Osteocyte (in vitro differentiated cells): ENCODE measurements around the gene RCOR3. TPM values are rescaled to one million over a fixed set of nuclear protein-coding genes. Genes with fewer than 3 reads are reported as not detected.

ENCODE experiments used
- DNase-seq: peaks from one replicate; pipeline ENCODE4 v3.0.0; 2021; ENCODE audit warnings: mixed read lengths; ENCODE audit not compliant: unreplicated experiment; ENCODE audit errors: extremely low spot score
- H3K27ac Mint-ChIP-seq: one replicate; pipeline ENCODE4 v1.8.0; 2021; ENCODE audit warnings: mild to moderate bottlenecking, mixed read lengths; ENCODE audit not compliant: unreplicated experiment
- H3K27me3 Mint-ChIP-seq: one replicate; pipeline ENCODE4 v1.8.0; 2021; ENCODE audit warnings: mixed read lengths; ENCODE audit not compliant: unreplicated experiment
- H3K36me3 Mint-ChIP-seq: one replicate; pipeline ENCODE4 v1.8.0; 2021; ENCODE audit warnings: mixed read lengths; ENCODE audit not compliant: unreplicated experiment
- H3K4me1 Mint-ChIP-seq: one replicate; pipeline ENCODE4 v1.8.0; 2021; ENCODE audit warnings: mixed read lengths; ENCODE audit not compliant: unreplicated experiment
- H3K4me3 Mint-ChIP-seq: one replicate; pipeline ENCODE4 v1.8.0; 2021; ENCODE audit warnings: mild to moderate bottlenecking, moderate library complexity, mixed read lengths; ENCODE audit not compliant: unreplicated experiment
- H3K9me3 Mint-ChIP-seq: one replicate; pipeline ENCODE4 v1.8.0; 2021; ENCODE audit warnings: mixed read lengths; ENCODE audit not compliant: unreplicated experiment
- total RNA-seq: library from RNA; stranded (reverse); gene quantifications from 2 replicates; pipeline ENCODE4 v1.2.1, GENCODE V29; 2021
- TF ChIP-seq, protein P1 (sequence below): fragments of 200-600 bp; sonication (generic); IDR thresholded peaks from 2 replicates; pipeline ENCODE4 v1.5.0; 2021; ENCODE audit warnings: antibody characterized with exemption, mild to moderate bottlenecking, moderate library complexity

RCOR3 gene
- total RNA-seq, 1 donor from 2014 or later, result 51.0 TPM

DNA sequence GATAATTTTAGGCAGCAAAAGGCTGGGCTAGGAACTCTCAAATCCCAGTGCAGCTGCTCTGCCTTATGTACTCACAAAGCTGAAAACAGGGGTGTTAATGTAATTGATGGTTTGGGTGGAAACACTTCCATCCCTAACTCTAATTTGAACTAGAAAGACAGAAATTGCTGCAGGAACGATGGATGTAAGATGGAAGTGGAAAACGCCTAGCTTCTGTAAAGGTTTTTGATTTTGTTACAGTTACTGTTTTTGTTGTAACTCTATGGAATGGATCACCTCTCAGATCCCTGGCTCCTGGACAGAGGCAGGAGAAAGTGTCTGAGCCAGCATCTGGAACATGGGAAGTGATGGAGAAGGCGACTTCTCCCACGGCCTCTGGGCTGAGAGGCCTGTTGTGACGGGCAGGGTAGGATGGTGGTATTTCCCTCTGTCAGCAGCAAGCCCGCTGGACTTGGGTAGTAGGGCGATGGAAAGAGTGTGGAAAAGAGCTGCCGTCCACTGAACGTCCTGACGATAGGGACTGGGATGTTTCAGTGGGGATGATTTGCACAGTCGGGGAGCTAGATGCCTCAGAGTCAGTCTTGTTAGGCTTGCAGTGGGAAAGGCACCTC is 69.0 kb downstream of the RCOR3 start:
- no peaks in the 10 kb centered on the region for H3K36me3 Mint-ChIP-seq
- H3K4me3 Mint-ChIP-seq, result peak overlapping the region; percentile 91
- no peaks in the 10 kb centered on the region for H3K9me3 Mint-ChIP-seq
- TF ChIP-seq, protein P1, sequence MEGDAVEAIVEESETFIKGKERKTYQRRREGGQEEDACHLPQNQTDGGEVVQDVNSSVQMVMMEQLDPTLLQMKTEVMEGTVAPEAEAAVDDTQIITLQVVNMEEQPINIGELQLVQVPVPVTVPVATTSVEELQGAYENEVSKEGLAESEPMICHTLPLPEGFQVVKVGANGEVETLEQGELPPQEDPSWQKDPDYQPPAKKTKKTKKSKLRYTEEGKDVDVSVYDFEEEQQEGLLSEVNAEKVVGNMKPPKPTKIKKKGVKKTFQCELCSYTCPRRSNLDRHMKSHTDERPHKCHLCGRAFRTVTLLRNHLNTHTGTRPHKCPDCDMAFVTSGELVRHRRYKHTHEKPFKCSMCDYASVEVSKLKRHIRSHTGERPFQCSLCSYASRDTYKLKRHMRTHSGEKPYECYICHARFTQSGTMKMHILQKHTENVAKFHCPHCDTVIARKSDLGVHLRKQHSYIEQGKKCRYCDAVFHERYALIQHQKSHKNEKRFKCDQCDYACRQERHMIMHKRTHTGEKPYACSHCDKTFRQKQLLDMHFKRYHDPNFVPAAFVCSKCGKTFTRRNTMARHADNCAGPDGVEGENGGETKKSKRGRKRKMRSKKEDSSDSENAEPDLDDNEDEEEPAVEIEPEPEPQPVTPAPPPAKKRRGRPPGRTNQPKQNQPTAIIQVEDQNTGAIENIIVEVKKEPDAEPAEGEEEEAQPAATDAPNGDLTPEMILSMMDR, result no peak
- DNase-seq, result no peak
- H3K4me1 Mint-ChIP-seq, result peaks cover 62% of the 10 kb centered on the region
- no peaks in the 10 kb centered on the region for H3K27me3 Mint-ChIP-seq
- H3K27ac Mint-ChIP-seq, result peak overlapping the region; percentile 87

DNA sequence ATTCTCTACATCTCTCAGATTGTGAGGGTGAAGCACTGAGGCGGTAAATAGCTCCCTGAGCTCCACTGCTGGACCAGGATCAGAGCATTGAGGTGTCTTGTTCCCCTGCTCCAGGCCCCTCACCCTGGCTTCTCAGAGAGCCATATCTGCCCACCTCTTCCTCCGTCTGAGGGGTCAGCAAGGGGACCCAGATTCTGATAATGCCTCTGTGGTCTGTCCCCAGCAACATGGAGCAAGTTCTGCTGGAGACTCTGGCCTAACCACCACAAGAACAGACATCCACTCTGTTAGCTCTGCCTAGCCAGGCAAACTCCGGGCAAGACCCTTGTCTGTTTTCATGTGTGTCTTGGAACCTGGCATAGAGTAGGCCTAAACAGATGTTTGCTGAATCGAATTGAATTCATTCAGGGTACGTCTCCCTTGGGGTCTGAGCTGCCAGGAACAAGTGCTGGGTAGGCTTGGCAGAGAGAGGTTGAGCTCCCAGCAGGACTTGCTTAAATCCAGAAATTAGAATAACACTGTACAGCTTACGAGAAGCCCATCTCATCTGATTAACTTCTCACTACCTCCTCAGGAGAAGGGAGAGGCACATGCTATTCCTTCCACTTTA is 69.8 kb downstream of the RCOR3 start:
- Mint-ChIP-seq H3K4me1 (peaks cover 66% of the 10 kb centered on the region), H3K27me3 (no peaks in the 10 kb centered on the region), H3K36me3 (no peaks in the 10 kb centered on the region), H3K27ac (peak overlapping the region; percentile 52), H3K4me3 (peak overlapping the region; percentile 48), H3K9me3 (no peaks in the 10 kb centered on the region)
- DNase-seq, result peak; percentile 49
- TF ChIP-seq, protein P1, result no peak

DNA sequence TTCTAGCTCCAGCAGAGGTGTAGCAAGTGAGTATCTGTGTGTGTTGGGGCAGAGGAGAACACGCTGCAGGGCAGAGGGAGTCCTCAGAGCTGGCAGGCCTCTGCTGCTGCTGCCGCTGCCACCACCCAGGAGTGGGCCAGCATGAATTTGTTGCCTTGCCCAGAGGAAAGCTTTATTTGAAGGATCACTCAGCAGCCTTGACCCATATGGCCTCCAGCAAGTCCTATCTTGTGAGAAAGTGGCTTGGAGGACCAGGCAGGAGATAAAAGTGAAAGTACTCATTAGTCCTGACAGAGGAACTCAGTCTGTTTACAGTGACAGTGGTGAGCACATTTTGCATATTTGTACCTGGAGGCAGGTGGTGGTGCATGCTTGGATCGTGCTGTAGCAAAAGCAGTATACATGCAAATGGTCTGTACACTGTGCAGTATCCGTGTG is 70.6 kb downstream of the RCOR3 start:
- Mint-ChIP-seq H3K4me1 (peaks cover 66% of the 10 kb centered on the region), H3K4me3 (no peak overlapping the region), H3K9me3 (no peaks in the 10 kb centered on the region), H3K27ac (peak overlapping the region; percentile 52), H3K36me3 (no peaks in the 10 kb centered on the region), H3K27me3 (no peaks in the 10 kb centered on the region)
- peak; percentile 63 for DNase-seq
- TF ChIP-seq, protein P1, result no peak

DNA sequence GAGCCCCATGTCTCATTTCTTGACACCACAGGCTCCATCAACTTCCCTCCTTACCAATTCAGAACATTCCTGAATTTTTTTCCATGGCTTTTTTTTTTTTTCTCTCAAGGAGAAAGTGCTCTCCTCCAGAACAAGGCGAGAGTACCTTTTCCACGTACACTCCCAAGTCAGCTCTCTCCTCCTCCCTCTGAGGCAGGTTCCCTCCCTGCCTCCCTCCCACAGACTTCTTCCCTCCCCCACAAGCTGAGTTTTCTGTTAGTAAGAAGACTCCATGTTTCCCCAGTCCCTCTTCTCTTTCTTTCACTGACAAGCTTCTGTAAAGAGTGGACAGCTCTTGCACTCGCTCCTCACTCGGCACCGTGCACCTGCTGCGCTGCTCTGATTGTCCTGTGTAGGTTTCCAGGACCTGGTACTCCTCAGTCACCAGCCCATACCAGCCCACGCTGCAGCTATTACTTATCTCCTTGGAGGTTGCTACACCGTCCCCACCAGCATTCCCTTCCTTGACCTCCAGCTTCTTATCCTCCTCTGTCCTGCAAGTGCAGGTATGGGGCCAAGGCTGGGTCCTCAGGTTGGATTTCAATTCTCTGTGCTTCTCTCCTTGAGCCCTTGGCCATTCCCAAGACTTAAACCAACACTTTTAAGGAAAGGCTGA is 71.2 kb downstream of the RCOR3 start:
- Mint-ChIP-seq H3K27me3 (no peaks in the 10 kb centered on the region), H3K27ac (peak overlapping the region; percentile 46), H3K4me3 (peak overlapping the region; percentile 23), H3K9me3 (no peaks in the 10 kb centered on the region), H3K4me1 (peaks cover 70% of the 10 kb centered on the region), H3K36me3 (peaks cover 3% of the 10 kb centered on the region)
- DNase-seq, result peak; percentile 60
- TF ChIP-seq, protein P1, result no peak
